Mucosa of gallbladder (tissue), 1 donor: ENCODE results near the gene OSTC. TPM values are rescaled to one million over a fixed set of nuclear protein-coding genes. Genes with fewer than 3 reads are reported as not detected.
A peak's percentile ranks its signal among the peaks of the same experiment; 100 is the strongest.

Experiments used
- DNase-seq: peaks from one replicate; pipeline ENCODE4 v3.0.0-alpha.2; 2020; ENCODE audit warnings: low spot score
- total RNA-seq: library from RNA; stranded (reverse); gene quantifications from one replicate; pipeline ENCODE4 v1.2.1, GENCODE V29; 2021
- donor health status: DM: no; HTN: no; CAD: no.

The OSTC gene
- 73.7 TPM for total RNA-seq

DNA sequence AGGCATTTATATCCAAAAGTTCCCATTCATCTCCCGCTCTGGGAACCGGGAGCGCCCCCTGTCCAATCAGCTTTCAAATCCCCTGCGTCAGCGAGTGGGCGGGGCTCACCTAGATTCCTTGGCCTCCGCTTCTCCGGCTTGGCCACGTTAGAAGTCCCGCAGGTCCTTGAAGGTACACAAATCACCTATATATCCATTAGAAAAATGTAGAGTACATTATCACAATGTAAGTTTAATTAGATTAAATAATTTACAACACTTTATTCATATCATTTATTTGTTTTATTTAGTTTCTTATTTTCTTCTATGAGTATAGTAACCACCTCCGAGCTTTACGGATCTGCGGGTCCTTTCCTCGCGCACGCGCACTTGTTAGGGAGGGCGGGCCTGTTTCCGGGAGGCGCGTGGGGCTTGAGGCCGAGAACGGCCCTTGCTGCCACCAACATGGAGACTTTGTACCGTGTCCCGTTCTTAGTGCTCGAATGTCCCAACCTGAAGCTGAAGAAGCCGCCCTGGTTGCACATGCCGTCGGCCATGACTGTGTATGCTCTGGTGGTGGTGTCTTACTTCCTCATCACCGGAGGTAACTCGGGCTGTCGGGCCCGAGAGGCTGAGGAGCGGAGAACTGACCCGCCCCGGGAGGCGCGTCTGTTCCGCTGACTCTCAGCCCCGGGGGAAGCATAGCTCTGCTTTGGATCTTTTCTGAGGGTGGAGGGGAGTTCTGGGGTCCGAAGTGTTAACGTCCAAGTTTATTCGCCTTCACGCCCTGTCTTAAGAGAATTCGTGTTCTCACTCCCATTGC lies at the start of gene OSTC:
TSS of gene OSTC (plus strand) at position 388 of the 802 bp plus-strand sequence. CDS start at position 445, 57 bp downstream.
- peak; percentile 95 for DNase-seq

DNA sequence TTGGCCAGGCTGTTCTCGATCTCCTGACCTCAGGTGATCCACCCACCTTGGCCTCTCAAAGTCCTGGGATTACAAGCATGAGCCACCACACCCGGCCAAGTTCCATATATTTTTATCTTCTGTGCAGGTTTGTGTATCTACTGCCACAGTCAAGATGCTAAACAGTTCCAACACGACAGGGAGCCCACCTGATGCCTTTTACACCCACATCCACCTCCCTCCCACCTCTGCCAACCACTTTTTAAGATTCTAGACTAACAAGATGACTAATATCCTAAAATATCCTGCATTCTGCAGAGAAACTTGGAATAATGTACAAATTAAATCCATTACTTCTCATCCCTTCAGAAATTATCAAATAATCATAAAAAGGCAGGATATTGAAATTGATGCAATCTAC lies 49.3 kb upstream of the OSTC start:
- DNase-seq, result no peak

DNA sequence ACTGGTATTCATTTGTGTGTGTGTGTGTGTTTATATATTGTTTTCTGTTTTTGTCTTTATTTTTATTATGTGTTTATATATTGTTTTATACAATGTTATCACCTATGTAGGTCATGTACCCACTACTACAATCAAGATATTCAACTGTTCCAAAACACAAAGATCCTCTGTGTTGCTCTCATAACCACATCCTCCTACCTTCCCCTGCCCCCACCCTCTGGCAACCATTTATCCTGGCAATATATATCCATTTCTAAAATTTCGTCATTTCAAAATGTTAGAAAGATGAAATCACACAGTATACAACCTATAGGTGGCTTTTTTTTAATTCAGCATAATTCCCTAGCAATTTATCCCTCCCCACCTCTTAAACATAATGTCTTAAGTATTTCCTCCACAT lies 48.9 kb upstream of the OSTC start:
- no peak for DNase-seq

DNA sequence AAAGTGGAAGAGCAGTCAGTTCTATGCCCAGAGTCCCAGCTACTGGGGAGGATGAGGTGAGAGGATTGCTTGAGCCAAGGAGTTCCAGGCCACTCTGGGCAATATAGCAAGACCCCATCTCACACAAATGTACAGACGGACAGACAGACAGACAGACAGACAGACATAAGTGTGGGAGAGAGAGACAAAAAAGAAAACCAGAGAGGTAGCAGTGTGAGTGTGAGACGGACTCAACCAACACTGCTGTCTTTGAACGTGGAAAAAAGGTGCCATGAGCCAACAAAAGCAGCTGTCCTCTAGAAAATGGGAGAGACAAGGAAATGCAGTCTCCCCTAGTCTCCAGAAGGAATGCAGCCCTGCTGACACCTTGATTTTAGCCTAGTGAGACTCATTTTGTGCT lies 48.2 kb upstream of the OSTC start:
- no peak for DNase-seq

DNA sequence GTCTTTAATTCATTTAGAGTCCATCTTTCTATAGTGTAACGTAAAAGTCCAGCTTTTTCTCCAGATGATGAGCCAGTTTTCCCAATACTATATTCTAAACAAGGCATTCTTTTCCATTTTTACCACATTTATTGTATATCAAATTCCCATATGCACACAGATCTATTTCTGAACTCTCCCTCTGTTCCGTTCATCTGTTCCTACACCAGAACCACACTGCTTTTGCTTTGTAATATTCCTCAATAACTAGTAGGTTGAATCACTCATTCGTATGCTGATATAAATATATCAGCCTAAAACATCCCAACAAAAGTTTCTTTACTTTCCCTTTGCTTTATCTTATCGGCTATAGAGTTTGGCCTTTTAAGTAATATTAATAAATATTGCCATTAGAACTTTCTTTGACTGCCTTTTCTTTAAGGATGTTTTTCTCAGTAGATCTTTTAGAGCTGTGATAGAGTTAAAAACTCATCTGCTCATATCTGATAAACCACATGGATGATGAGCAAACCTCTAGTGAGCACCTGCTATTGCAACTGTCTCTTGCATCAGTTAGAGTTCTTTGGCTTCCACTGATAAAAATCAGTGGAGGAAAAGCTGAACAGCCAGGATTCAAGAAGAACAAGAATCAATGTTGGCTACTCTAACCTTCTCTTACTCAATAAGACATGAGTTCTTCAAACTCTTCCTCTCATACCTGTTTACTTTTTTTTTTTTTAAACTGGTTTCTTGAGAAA lies 43.2 kb upstream of the OSTC start:
- no peak for DNase-seq

DNA sequence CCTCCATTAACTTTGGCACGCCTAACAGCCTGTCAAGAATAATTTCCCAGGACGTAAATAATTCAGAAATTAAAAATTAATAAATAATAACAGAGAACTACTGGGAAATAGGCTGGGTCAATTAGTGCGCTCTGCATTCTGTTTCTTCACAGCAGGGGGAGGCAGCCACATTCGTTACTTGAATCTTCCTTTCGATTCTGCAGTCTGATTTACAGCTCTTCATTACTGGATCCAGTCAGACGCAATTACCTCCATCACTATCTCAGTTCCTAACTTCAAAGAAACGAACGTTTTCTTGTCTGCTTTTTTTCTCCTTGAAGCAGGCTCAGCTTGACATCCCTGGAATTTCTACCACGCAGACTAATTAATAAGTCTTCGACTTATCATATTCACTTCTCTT lies 39.0 kb upstream of the OSTC start:
- no peak for DNase-seq

DNA sequence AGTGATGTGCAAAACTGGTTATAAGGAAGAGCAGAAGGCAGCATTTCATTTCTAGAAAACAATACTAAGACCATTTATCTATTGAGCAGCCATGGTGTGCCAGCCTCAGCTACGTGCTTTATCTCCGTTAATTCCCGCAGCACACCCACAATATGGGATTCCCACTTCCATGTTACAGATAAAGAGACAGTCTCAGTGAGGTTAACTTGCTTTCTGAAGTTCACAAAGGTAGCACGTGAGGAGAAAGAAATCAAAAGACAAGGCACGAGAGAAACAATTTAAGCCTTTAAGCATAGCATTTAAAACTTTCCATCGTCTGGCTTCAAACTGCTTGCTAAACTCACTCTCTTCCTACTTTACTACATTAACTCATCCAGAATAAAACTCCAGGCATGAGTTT lies 38.0 kb upstream of the OSTC start:
- no peak for DNase-seq

DNA sequence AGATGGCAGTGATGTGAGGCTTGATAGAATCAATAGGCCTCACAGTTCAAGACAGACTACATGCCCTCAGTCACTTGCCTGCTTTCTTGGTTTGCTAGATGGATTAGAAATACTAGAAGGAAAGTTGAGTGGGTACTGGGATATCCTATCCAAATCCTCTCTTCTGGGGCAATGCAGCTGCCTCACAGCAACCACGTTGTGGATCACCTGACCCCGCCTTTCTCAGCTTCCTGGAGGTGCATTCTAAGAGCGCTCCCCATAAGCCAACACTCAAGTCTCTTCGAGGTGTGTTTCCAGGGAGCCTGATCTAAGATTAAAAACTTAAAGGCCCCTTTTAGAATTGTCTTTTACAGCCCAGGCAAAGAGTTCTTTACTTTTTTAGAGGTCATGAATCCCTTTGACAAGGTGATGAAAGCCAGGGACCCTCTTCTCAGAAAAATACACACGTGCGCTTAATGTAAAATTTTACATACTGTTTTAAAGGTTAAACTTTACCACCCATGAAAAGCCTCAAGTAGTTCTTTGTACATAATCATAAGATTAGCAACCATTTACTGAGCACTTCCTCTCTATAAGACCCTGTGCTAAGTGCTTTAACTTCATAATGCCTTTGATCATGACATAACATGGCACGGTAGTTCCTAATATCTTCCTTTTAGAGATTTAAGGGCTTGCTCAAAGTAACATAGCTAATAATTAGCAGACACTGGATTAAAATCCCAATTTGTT lies 30.9 kb upstream of the OSTC start:
- no peak for DNase-seq

DNA sequence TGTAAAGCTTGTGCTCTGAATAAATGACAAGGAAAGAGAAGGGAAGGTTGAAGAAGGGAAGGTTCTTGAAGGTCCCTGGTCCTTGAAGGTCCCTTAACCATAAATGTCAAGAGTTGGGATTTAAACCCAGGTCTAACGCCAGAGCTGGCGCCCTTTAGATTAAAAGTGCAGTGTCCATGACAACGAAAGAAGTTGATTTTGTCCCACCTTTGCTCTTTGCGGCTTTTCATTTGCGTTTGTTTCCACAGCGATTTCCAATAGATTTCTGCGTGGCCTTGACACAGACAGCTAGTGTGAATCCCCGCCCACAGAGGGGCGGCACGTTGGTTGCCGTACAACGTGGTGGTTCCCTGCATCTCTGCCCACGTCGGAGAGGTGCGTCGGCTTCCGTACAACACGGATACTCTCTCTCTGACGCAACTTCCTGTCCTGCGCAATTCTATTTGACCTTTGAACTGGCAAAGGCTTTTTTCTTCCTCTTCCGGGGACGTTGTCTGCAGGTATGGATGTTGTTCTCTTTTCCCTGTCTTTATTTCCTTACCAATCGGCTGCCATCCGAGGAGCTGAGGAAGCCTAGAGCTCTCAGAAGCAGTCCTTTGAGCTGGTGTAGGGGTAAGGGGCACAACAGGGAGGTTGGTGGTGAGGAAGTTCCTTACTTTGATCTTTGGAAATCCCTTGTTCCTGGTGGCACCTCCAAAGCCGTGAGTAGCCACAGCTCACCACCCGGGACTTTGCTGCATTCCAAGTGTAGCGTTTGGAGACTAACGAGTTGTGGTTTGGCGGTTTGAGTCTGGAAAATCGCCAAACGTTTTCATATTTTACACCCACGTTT lies 30.1 kb upstream of the OSTC start, which contains the start of gene RPL34:
TSS of gene RPL34 (plus strand) at position 476 of the 832 bp plus-strand sequence. CDS start 1,384 bp downstream, outside the sequence.
- peak; percentile 99 for DNase-seq

DNA sequence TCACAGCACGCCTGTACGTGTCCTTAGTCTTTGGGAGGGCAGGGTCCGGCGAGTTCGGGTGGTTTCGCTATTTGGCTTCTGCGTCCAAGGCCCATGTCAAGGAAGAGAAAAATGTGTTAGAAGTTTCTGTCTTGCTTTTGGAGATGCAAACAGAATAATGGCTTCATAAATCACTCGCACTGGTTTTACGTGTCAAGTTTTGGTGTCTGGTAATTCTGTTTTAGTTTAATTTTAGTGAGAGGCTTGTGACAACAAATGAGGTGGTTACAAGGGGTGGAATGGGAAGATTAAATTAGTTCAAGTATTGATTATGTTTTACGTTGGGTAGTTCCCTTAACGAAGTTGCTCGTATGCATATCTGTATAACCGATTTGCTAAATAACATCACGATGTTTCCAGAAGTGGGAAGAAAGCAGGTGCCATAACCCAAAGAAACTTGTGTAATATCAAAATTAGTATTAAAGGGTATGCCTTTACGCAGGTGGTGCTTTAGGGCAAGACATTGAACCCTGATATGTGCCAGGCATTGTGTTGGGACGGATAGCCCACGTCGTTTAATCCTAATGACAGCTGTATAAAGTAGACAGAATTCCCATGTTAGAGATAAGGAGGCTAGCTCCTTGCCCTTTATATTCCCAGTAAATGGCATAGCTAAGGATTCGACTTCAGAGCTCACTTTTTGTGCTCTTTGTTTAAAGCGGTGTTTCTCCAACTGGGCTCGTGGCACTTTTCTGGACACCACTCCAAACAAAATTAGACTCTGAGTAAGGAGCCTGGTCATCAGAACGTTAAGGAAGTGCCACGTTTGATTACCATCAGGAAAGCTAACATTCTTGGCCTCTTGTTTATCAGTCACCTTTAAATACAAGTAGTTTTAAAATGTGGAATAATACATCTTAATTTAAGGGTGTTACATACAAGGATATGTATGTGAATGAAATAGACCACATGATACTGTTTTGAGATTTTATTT lies 29.2 kb upstream of the OSTC start:
- DNase-seq, result no peak

DNA sequence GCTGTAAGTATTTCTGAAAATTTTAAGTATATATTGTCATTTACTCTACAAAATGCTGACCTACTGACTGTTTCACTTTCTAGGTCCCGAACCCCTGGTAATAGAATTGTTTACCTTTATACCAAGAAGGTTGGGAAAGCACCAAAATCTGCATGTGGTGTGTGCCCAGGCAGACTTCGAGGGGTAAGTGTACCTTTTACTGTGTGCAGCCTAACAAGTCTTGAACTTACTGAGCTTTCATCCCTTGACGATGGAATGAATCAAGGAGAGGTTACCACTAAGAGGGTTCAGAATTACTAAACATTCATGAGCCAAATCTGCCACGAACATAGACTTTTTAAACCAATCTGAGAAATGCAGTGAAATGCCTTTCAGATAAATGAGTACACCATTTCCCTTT lies 28.4 kb upstream of the OSTC start:
- DNase-seq, result no peak

DNA sequence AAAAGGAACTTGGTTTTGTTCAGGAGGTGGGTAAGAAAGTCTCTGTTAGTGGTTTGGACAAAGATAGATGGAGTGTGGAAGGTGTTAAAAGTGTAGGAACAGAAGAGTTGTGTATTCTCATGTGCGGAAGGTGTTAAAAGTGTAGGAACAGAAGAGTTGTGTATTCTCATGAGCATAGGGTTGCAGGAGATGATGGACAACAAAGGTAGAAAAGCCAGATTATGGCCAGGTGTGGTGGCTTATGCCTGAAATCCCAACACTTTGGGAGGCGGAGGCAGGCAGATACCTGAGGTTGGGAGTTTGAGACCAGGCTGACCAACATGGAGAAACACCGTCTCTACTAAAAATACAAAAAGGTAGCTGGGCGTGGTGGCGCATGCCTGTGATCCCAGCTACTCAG lies 27.6 kb upstream of the OSTC start:
- no peak for DNase-seq

DNA sequence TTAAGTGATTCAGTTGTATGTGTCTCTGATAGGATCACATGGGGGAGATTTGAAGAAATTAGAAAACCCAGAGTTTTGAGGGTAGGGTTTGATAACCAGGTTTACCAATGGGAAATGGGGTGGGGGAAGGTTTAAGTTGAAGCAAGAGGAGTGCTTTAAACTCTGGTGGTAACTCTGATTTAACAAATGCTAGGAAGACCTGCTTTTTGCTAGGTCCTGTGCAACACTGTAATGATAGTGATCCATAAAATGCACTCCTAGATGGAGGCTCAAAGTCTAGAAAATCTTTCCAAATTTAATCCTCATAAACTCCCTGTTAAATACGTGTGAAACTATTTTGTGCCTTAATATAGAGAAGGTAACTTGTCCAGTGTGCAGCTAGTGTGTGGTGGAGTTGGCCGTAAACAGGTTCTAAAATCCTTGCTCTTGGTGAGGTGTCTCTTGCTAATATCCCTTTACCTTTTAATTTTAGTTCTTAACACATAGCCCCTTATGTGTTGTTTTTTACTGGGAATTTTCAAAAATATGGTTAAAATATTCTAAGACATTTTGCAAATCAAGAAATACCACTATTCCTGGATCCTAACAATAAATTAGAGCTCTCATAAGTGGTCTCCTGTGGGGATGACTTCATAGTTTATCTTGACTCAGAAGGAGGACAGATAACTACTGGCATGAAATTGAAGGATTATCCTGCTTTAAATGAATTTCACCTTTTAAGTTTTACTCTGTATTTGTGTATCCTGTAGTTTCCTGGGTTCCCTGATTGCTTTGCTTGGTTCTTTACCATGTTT lies 25.9 kb upstream of the OSTC start:
- no peak for DNase-seq

DNA sequence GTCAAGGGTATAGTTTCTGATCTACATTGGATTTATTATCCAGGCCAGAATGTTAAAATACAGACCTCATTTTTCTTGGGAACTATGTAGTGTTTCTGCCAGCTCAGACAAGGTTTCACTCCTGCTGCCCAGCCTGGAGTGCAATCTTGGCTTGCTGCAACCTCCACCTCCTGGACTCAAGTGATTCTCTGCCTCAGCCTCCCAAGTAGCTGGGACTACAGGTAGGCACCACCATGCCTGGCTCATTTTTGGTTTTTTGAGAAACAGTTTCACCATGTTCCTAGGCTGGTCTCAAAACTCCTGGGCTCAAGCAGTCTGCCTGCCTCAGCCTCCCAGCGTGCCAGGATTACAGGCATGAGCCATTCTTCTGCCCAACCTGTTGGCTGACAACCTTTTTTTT lies 24.3 kb upstream of the OSTC start:
- no peak for DNase-seq

DNA sequence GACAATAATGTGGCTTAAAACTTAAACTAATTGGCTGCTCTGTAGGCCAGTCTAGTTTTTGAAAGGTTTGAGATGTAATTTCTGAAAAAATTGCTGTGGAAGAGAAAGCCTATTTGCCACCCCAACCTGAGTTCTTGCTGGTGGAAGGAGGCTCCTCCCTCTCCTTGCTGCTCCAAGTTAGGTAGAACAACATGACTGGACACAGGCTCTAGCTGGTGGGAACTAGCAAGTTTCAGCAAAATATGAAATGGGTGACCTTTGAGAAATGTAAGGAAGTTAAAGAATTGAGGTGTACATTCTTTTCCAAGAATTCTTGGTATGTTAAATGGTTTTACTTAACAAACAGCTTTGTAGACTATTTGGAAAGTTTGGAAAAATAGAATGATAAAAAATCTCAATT lies 22.0 kb upstream of the OSTC start:
- no peak for DNase-seq

DNA sequence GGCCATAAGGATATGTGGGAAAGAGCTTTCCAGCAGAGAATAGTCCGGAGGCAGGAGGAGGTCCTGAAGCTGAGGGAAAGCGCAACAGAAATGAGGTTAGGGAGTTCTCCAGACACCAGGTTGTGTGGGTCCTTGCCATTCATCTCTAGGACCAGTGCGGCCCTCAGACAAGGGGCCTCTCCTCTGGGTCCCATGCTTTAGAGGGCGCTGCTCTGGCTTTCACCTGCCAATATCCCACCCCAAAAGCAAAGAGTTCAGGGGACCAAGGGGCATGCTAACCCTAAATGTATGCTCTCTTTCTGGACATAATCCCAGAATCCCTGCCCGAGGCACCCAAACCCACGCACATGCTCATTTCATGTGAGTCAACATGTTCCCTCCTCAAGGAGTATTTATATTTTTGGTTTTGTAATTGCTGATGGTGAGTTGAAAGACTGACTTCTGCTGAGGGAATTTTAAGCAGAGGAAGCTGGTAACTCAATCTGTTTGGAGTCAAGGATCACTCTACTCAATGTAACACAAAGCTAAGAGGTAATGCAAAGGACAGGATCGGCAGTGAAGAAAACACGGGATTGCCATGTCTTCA lies 15.2 kb upstream of the OSTC start:
- no peak for DNase-seq

DNA sequence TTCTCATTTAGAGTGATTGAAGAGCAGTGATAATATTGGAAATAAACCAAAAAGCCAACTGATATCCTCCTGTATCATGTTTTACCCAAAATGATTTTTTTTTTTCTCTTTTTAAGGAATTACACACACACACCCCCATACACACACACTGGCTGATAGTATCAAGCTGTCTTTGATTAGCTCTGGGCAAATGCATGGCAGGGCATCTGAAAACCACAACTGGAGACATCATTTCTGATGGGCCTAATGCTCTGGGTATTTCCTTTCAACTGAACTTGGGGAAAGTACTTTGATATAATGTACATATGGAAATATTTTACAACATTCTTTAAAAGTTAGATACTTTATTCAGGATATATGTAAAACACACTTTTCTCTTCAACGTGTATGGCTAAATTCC lies 14.2 kb upstream of the OSTC start:
- no peak for DNase-seq

DNA sequence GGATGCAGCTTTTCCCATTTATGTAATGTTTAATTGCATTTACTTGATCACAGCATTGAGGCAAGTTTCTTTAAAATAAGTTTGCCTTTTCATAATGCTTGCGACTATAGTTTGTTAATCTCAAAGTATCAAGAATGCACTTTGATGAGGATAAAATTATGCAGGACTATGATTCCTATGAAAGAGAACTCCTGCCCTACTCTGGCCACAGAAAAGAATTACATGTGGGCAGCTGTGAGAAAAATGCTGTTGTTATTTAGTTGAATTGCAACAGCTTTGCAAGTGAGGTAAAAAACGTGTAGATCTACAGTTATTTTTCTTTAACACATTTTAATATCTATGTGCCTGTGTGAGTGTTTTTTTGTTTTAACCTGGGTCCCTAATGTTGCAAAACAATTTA lies 12.5 kb upstream of the OSTC start:
- DNase-seq, result no peak

DNA sequence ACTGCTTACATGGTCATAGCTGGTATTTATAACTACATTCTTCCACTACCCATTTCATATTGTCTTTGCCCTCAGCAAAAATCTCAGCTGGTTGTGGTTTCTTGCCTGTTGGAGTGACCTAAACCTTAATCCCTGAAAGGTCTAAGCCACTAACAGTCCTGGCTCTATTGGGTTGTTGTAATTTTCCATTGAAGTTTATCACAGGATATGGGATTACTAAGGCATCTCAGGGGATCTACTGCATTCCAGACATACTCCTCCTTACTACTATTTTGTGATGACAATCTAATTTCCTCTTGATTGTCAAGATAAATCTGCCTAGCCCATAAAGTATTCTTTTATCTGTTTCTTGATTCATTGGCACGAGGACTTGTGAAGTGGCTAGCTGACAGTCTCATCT lies 6.2 kb upstream of the OSTC start:
- DNase-seq, result no peak
